ENCODE results near the gene TUBGCP2.

- TF ChIP-seq, protein P1, sequence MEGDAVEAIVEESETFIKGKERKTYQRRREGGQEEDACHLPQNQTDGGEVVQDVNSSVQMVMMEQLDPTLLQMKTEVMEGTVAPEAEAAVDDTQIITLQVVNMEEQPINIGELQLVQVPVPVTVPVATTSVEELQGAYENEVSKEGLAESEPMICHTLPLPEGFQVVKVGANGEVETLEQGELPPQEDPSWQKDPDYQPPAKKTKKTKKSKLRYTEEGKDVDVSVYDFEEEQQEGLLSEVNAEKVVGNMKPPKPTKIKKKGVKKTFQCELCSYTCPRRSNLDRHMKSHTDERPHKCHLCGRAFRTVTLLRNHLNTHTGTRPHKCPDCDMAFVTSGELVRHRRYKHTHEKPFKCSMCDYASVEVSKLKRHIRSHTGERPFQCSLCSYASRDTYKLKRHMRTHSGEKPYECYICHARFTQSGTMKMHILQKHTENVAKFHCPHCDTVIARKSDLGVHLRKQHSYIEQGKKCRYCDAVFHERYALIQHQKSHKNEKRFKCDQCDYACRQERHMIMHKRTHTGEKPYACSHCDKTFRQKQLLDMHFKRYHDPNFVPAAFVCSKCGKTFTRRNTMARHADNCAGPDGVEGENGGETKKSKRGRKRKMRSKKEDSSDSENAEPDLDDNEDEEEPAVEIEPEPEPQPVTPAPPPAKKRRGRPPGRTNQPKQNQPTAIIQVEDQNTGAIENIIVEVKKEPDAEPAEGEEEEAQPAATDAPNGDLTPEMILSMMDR (IDR thresholded peaks at IDR 0.05; ENCODE audit: low read depth, low read length, poor library complexity, severe bottlenecking) = no peak
- TF ChIP-seq EZH2phosphoT487 (IDR thresholded peaks at IDR 0.05; ENCODE audit: borderline replicate concordance, low read length) = no peak
These were observed 28.1 kb downstream of the TUBGCP2 start for GRCh38 chr10:133280391-133281059.
